ENCODE measurements around the gene CHURC1. TPM values are rescaled to one million over a fixed set of nuclear protein-coding genes. Genes with fewer than 3 reads are reported as not detected.

CHURC1 gene
- total and polyA plus RNA-seq, 2 of the 13 experiments (the other 11 are each of a cell fraction or from before 2014, with no cell fraction given), result 41.1 to 74.4 TPM

DNA sequence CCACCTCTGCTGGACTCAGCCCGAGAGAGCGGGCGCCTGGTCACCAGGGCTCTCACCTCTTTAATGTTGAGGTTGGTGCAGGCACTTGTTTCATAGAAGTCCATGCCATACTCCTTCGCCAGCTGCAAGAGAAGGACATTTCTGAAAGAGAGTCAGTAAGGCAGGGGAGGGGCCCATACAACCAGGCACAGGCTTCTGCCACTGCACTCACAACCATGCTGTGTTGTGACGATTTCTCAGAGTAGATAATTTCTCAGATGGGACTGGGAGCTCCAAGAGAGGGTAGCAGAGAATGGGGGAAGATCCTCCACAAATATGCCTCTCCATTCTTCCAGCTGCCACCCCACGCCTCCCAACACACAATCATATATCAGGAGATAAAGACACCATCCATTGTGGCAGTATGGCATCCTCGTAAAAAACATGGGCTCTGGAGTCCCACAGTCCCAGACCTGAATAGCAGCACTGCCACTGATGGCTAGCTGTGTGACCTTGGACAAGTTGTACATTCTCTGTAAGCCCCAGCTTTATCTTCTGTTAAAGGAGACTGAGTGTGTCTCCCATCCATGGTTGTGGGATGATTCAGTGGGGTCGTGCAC is 34.5 kb downstream of the CHURC1 start (continued):
- no peak for TF ChIP-seq NFE2 (CRISPR knock-in tag; IDR thresholded peaks at IDR 0.05)
- TF ChIP-seq SP5 (CRISPR knock-in tag; IDR thresholded peaks at IDR 0.05; ENCODE audit: borderline replicate concordance, low read depth), result no peak
- no peak for TF ChIP-seq PHB2 (IDR thresholded peaks at IDR 0.05; ENCODE audit: partially characterized antibody)
- no peak for TF ChIP-seq GFI1 (CRISPR knock-in tag; IDR thresholded peaks at IDR 0.05; ENCODE audit: borderline replicate concordance)
- peak; percentile 5; the same call in 1 of the 2 replicates for TF ChIP-seq SAP130 (CRISPR knock-in tag; IDR thresholded peaks at IDR 0.05; ENCODE audit: low read depth)
- peak; percentile 46; the same call in 1 of the 2 replicates for TF ChIP-seq FOSL2 (CRISPR knock-in tag; IDR thresholded peaks at IDR 0.05)
- TF ChIP-seq RBFOX2 (IDR thresholded peaks at IDR 0.05; ENCODE audit: low read depth, low read length), result 0 out of 2 replicates have a peak, but pooled peaks have one; percentile 4
- TF ChIP-seq, protein P1, sequence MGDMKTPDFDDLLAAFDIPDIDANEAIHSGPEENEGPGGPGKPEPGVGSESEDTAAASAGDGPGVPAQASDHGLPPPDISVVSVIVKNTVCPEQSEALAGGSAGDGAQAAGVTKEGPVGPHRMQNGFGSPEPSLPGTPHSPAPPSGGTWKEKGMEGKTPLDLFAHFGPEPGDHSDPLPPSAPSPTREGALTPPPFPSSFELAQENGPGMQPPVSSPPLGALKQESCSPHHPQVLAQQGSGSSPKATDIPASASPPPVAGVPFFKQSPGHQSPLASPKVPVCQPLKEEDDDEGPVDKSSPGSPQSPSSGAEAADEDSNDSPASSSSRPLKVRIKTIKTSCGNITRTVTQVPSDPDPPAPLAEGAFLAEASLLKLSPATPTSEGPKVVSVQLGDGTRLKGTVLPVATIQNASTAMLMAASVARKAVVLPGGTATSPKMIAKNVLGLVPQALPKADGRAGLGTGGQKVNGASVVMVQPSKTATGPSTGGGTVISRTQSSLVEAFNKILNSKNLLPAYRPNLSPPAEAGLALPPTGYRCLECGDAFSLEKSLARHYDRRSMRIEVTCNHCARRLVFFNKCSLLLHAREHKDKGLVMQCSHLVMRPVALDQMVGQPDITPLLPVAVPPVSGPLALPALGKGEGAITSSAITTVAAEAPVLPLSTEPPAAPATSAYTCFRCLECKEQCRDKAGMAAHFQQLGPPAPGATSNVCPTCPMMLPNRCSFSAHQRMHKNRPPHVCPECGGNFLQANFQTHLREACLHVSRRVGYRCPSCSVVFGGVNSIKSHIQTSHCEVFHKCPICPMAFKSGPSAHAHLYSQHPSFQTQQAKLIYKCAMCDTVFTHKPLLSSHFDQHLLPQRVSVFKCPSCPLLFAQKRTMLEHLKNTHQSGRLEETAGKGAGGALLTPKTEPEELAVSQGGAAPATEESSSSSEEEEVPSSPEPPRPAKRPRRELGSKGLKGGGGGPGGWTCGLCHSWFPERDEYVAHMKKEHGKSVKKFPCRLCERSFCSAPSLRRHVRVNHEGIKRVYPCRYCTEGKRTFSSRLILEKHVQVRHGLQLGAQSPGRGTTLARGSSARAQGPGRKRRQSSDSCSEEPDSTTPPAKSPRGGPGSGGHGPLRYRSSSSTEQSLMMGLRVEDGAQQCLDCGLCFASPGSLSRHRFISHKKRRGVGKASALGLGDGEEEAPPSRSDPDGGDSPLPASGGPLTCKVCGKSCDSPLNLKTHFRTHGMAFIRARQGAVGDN (CRISPR knock-in tag; IDR thresholded peaks at IDR 0.05), result peak; percentile 28; the same call in 1 of the 2 replicates
- TF ChIP-seq ZNF605 (CRISPR knock-in tag; IDR thresholded peaks at IDR 0.05), result no peak
- no peak for TF ChIP-seq ZNF670 (CRISPR knock-in tag; IDR thresholded peaks at IDR 0.05; ENCODE audit: borderline replicate concordance)
- TF ChIP-seq, protein P2, sequence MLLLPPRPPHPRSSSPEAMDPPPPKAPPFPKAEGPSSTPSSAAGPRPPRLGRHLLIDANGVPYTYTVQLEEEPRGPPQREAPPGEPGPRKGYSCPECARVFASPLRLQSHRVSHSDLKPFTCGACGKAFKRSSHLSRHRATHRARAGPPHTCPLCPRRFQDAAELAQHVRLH (CRISPR knock-in tag; IDR thresholded peaks at IDR 0.05; ENCODE audit: borderline replicate concordance, low read depth), result no peak
- no peak for TF ChIP-seq ISX (CRISPR knock-in tag; conservative IDR thresholded peaks at IDR 0.05)
- TF ChIP-seq, protein P3, sequence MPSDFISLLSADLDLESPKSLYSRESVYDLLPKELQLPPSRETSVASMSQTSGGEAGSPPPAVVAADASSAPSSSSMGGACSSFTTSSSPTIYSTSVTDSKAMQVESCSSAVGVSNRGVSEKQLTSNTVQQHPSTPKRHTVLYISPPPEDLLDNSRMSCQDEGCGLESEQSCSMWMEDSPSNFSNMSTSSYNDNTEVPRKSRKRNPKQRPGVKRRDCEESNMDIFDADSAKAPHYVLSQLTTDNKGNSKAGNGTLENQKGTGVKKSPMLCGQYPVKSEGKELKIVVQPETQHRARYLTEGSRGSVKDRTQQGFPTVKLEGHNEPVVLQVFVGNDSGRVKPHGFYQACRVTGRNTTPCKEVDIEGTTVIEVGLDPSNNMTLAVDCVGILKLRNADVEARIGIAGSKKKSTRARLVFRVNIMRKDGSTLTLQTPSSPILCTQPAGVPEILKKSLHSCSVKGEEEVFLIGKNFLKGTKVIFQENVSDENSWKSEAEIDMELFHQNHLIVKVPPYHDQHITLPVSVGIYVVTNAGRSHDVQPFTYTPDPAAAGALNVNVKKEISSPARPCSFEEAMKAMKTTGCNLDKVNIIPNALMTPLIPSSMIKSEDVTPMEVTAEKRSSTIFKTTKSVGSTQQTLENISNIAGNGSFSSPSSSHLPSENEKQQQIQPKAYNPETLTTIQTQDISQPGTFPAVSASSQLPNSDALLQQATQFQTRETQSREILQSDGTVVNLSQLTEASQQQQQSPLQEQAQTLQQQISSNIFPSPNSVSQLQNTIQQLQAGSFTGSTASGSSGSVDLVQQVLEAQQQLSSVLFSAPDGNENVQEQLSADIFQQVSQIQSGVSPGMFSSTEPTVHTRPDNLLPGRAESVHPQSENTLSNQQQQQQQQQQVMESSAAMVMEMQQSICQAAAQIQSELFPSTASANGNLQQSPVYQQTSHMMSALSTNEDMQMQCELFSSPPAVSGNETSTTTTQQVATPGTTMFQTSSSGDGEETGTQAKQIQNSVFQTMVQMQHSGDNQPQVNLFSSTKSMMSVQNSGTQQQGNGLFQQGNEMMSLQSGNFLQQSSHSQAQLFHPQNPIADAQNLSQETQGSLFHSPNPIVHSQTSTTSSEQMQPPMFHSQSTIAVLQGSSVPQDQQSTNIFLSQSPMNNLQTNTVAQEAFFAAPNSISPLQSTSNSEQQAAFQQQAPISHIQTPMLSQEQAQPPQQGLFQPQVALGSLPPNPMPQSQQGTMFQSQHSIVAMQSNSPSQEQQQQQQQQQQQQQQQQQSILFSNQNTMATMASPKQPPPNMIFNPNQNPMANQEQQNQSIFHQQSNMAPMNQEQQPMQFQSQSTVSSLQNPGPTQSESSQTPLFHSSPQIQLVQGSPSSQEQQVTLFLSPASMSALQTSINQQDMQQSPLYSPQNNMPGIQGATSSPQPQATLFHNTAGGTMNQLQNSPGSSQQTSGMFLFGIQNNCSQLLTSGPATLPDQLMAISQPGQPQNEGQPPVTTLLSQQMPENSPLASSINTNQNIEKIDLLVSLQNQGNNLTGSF (CRISPR knock-in tag; IDR thresholded peaks at IDR 0.05), result no peak
- TF ChIP-seq ZNF782 (CRISPR knock-in tag; IDR thresholded peaks at IDR 0.05; ENCODE audit: borderline replicate concordance), result no peak
- 0 out of 2 replicates have a peak, but pooled peaks have one; percentile 1 for TF ChIP-seq HES4 (CRISPR knock-in tag; IDR thresholded peaks at IDR 0.05; ENCODE audit: borderline replicate concordance)
- TF ChIP-seq, protein P4, sequence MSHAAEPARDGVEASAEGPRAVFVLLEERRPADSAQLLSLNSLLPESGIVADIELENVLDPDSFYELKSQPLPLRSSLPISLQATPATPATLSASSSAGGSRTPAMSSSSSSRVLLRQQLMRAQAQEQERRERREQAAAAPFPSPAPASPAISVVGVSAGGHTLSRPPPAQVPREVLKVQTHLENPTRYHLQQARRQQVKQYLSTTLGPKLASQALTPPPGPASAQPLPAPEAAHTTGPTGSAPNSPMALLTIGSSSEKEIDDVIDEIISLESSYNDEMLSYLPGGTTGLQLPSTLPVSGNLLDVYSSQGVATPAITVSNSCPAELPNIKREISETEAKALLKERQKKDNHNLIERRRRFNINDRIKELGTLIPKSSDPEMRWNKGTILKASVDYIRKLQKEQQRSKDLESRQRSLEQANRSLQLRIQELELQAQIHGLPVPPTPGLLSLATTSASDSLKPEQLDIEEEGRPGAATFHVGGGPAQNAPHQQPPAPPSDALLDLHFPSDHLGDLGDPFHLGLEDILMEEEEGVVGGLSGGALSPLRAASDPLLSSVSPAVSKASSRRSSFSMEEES (CRISPR knock-in tag; IDR thresholded peaks at IDR 0.05), result no peak
- TF ChIP-seq ZNF556 (CRISPR knock-in tag; IDR thresholded peaks at IDR 0.05; ENCODE audit: borderline replicate concordance), result peak; percentile 37; the same call in 1 of the 2 replicates
- 0 out of 4 replicates have a peak, but pooled peaks of 1 of the 2 experiments have one; percentile 1 for TF ChIP-seq NR2F1 (CRISPR knock-in tag; IDR thresholded peaks at IDR 0.05)
- TF ChIP-seq ZNF207 (IDR thresholded peaks at IDR 0.05; ENCODE audit: borderline replicate concordance), result no peak
